GM12891 (cell line): Measurements from ENCODE around the gene AATF.

ENCODE experiments used
- DNase-seq: peaks from one replicate; pipeline ENCODE4 v3.0.0; 2011; ENCODE audit warnings: low spot score; ENCODE audit not compliant: insufficient read length
- FAIRE-seq: peaks from 2 replicates; lab custom pipeline; 2011; peaks lifted over from hg19 to GRCh38; lab: Jason Lieb, UNC
- PAX5 ChIP-seq: IDR thresholded peaks from 2 replicates; pipeline ENCODE4 v1.6.1; 2011; ENCODE audit warnings: low read length, moderate library complexity, mild to moderate bottlenecking; ENCODE audit not compliant: insufficient read depth, severe bottlenecking
- POLR2A ChIP-seq: IDR thresholded peaks from 2 replicates; pipeline ENCODE4 v1.6.1; 2011; ENCODE audit warnings: low read depth, low read length, control low read depth
- POLR2AphosphoS5 ChIP-seq: IDR thresholded peaks from 2 replicates; pipeline ENCODE4 v1.6.1; 2011; ENCODE audit warnings: low read depth, low read length, control low read depth
- POU2F2 ChIP-seq: IDR thresholded peaks from 2 replicates; pipeline ENCODE4 v1.6.1; 2011; ENCODE audit warnings: low read depth, mild to moderate bottlenecking, control low read depth, low read length, moderate library complexity
- SPI1 ChIP-seq: IDR thresholded peaks from 2 replicates; pipeline ENCODE4 v1.6.1; 2011; ENCODE audit warnings: low read depth, low read length, control low read depth
- TAF1 ChIP-seq: IDR thresholded peaks from 2 replicates; pipeline ENCODE4 v1.6.1; 2011; ENCODE audit warnings: low read depth, low read length, control low read depth

AATF gene

DNA sequence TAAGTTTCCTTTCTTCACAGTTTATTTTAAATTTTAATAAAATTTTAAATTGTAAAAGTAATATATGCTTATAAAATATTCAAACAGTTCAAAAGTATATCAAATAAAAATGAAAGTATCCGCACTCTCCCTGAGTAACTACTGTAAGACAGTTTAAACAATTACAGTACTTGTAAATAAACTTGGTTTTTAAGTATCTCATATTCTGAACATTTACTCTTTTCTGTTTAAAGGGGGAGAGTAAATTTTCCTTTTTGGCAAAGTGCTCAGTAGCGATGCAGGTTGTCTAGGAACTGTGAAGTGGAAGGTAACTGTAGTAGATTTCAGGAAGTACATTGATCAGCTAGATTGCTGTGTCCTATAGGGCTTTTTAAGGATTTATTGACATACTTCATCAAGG is 28.8 kb downstream of the AATF start:
- no peak for DNase-seq
- no peak for FAIRE-seq
- TF ChIP-seq POU2F2 (no peak), POLR2AphosphoS5 (no peak), PAX5 (no peak), SPI1 (no peak), POLR2A (no peak), TAF1 (no peak)

DNA sequence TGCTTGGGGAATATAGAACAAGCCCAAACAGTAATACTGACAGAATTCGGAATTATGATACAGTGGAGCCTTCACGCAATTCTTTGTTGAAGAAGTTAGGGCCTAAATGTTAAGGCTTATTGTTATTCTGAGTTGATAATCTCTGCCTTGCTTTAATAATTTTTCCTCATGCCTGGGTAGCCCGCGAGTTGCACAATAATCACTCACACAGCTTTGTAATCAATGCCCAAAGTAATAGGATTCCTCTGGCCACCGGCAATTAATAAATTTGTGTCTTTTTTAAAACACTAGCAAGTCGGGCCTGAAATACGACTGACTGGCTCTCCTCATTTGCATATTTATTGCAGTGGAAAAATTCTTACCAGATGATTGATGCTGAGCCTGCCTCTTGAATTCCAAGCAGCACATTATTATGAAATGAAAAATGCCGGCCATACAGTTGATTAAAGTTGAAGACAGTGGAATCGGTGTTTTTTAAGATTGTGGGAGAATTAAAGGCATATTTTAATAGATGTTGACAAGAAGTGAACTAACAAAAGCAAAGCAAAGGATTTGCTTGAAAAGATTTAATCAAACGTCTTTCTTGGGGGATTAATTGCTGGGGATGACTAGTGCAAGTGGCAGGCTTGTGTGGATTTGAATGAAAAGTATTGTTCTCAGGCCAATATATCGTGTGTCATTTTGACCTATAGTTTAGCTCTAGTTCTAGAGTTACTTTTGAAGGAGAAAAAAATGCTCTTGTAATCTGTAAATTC is 30.2 kb downstream of the AATF start:
- TF ChIP-seq POU2F2 = no peak
- no peak for TF ChIP-seq POLR2AphosphoS5
- no peak for TF ChIP-seq PAX5
- TF ChIP-seq SPI1 = no peak
- no peak for TF ChIP-seq POLR2A
- TF ChIP-seq TAF1 = no peak
- DNase-seq = no peak
- no peak for FAIRE-seq

DNA sequence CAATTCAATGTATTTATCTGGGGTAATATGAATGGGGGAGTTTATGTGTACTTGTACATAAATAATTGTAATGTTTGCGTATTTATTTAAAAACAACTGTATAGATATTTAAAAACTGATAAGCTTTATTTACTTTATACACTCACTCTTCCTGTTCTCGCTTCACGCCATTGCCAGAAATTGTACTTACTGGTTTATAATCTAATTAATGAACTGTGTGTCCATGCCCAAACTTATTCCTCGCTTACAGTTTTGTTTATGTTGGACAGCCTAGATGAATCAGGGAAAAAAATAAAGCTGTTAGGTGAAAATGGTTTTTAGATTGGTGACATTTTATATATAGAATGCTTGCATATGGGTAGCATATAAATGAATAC is 30.8 kb downstream of the AATF start:
- TF ChIP-seq POU2F2 (no peak), PAX5 (no peak), TAF1 (no peak), POLR2A (no peak)

DNA sequence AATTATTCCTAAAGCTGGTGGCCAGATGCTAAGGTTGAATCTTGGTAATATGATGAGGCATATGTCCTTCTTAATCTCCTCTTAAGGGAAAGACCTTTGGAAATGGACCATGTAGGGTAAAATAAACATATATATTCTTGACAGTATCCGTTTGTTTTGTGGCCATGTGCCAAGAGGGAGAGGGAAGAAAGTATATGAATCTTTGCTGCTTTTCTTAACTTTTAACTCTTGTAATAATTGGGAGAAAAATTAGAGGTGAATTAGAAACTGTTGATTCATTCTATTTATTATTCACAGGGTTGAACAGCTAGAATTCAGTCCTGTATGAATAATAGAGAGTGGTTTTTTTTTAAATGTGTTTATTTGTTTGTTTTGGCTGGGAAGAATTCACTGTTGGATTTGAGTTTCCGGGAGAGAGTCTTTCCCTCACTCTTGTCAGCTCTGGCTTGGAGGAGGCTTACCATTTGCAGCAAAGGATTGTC is 31.6 kb downstream of the AATF start:
- FAIRE-seq (no peak), DNase-seq (no peak)
- TF ChIP-seq POLR2A (no peak), SPI1 (no peak), POLR2AphosphoS5 (no peak)

More for the DNA sequence above, 30.8 kb downstream of the AATF start:
- no peak for FAIRE-seq
- no peak for DNase-seq

DNA sequence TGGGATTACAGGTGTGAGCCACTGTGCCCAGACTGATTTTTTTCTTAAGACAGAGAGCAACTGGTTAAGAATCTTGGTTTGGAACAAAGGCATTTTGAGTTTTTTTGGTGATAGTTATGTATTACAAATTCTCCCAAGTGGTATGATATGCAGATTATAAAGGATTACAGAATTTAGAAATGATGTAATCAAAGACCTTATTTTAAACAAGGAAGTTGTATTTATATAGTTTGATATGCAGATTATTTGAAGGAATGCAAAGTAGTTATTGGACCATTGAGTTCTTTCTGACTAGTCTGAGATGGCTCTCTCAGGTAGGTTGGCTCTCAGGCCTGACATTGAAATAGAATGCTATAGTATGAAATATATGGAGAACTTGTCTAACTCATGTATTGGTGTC is 34.9 kb downstream of the AATF start:
- no peak for FAIRE-seq
- no peak for DNase-seq

DNA sequence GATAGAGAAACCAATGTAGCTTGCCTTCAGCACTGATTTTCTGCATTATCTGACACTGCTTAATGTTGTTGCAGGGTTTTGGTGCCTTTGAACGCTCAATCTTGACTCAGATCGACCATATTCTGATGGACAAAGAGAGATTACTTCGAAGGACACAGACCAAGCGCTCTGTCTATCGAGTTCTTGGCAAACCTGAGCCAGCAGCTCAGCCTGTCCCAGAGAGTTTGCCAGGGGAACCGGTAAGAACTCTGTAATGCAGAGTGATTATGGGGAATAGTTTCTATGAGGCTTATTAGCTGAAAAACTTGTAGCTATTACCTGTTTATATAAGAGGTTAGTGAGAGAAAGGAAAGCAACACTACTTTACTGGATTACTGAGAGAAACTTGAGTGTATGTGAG is 40.4 kb downstream of the AATF start:
- no peak for TF ChIP-seq POU2F2
- TF ChIP-seq SPI1 = no peak
- TF ChIP-seq POLR2AphosphoS5 = no peak
- TF ChIP-seq POLR2A = no peak
- TF ChIP-seq PAX5 = no peak
- TF ChIP-seq TAF1 = no peak
- no peak for FAIRE-seq

More for the DNA sequence above, 34.9 kb downstream of the AATF start:
- no peak for TF ChIP-seq POU2F2

DNA sequence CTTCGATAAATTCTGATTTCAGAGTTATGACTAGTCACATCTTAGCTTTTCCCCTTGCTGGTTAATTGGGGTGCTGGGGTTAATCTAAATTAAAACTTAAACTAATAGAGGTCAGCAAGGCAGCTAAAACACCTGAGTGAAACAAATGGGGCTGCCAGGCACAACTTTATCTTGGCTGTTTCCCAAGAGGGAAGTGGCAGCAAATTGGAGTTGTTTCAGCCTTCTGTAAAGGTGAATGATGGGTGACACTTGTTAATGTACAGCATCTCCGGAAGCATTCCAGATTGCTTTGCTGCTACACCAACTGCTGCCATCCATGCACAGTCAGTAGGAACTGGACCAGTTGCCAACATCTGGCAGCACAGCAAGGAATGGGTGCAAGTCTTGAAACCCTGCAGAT is 43.9 kb downstream of the AATF start:
- FAIRE-seq (no peak), DNase-seq (no peak)
- TF ChIP-seq SPI1 = no peak
- TF ChIP-seq POLR2A = no peak
- TF ChIP-seq POLR2AphosphoS5 = no peak
- TF ChIP-seq PAX5 = no peak
- TF ChIP-seq TAF1 = no peak
- TF ChIP-seq POU2F2 = no peak

More for the DNA sequence above, 40.4 kb downstream of the AATF start:
- DNase-seq = no peak

DNA sequence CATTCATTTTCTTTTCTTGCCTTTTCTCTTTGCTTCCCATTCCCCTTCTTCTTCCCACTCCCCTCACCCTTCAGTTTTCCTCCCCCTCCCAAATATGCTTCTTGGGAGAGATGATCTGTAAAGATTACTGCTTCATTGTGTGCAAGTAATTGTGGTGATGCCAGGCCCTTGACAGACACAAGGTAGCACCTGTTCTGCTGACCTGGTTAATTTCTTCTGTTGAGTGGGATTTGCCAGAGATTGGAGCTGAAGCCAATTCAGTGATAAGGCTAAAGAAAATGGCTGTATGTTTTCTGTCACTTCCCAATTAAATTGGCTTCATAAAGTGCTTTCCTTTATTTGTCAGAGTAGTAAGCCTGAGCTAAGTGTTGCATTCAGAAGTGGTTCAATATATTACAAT is 44.5 kb downstream of the AATF start:
- TF ChIP-seq SPI1 (no peak), POLR2AphosphoS5 (no peak), POU2F2 (no peak), POLR2A (no peak), PAX5 (no peak), TAF1 (no peak)
- FAIRE-seq = no peak
- no peak for DNase-seq

DNA sequence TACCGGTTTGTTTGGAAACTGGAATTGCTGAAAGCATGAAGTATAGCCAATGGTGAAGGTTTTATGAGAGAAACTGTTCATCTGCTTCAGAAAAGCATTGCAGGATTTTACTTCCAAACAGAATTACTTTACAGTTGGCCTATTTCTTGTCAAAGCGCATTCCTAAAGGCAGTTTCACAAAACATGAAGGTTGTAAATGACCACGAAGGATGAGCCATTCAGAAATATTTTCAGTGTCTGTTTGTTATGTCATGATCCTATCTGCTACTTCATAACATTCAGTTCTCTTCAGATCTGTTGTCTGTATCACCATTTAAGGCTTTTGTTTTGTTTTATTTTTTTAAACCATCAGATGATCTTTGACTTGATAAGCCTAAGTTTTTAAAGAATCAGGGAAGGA is 45.7 kb downstream of the AATF start:
- TF ChIP-seq POLR2A (no peak), POLR2AphosphoS5 (no peak), PAX5 (no peak), TAF1 (no peak), POU2F2 (no peak), SPI1 (no peak)
- DNase-seq = no peak
- FAIRE-seq = no peak

DNA sequence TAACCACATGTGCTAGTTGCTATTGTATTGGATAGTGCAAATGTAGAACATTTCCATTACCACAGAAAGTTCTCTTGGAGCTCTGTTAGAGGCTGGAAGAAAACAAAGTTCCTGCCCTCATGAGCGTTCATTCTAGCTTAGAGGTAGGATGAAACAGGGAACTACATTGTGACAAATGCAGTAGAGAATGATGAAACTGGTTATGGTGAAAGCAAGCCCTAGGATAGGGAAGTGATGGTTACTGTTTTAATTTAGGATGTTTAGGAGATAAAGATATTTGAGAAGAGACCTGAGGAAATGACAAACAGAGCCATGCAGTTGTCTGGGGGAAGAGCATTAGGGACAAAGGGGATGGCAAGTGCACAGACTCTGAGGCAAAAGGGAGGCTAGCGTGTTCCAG is 50.7 kb downstream of the AATF start:
- TF ChIP-seq POU2F2 (no peak), PAX5 (no peak), POLR2A (no peak), SPI1 (no peak)
- DNase-seq (no peak), FAIRE-seq (no peak)
